HG02678 (cell line): Measurements from ENCODE around the gene ZNF236.
"Not testable (repeated sequence)": the region's sequence is repeated elsewhere in the genome, so short reads cannot be mapped to it uniquely, and the experiment has no call there.

Experiments
- ATAC-seq: cut with Tn5 transposase; IDR thresholded peaks from one replicate; pipeline ENCODE4 v1.9.1; 2021; ENCODE audit warnings: mild to moderate bottlenecking, moderate library complexity; ENCODE audit not compliant: unreplicated experiment

Gene ZNF236

DNA sequence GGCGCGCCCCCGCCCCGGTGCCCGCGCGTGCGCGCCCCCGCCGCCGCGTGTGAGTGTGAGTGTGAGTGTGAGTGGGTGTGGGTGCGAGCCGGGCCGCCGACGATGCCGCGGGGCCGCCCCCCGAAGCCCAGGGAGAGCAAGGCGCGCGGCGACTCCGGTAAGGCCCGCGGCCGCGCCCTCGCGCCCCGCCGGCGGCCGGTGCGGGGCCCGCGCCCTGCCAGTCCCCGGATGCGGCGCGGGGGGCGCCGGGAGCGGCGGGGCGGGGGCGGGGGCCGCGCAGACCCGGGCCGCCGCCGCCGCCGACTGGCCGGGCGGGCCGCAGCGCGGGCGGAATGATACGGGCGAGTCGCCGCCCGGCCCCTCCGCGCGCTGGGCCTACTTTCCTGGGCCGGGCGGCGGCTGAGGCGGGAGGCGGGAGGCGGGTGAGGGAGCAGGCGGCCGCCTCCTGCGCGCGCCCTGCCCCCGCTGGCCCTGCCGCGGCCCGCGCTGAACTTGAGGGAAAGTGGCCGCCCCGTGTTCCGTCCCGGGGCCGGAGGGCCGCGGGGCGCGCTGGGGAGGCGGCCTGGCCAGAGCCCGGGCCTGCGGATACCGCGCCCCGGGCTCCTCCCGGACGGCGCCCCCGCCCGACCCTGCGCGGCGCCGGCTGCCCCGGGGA, at the start of gene ZNF236:
ZNF236 (plus strand) TSS at position 52 of the 655 bp plus-strand sequence; CDS start at position 103, 51 bp downstream.
- ATAC-seq = peak; percentile 45

DNA sequence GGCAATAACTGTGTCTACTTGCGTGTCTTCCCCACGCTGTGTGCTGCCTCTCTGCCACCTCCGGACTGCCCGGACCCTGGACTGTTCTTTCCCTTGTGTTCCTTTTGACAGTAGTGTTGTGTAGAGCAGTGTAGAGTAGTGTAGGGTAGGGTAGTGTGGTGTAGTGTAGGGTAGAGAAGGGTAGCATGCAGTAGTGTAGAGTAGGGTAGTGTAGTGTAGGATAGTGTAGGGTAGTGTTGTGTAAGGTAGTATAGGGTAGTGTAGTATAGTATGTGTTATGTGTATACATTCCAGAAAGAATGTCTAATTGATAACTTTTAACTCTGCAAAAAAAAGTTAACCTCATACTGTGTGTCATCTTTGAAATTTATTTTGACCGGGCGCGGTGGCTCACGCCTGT, 49.7 kb upstream of the ZNF236 start:
- no peak for ATAC-seq

DNA sequence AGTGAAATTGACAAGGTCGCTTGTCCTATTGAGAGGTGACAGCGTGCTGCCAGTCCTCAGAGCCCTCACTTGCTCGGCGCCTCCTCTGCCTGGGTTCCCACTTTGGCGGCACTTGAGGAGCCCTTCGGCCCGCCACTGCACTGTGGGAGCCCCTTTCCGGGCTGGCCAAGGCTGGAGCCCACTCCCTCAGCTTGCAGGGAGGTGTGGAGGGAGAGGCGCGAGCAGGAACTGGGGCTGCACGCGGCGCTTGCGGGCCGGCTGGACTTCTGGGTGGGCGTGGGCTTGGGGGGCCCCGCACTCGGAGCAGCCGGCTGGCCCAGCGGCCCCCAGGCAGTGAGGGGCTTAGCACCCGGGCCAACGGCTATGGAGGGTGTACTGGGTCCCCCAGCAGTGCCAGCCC, 45.3 kb upstream of the ZNF236 start:
- ATAC-seq = not testable (repeated sequence)

DNA sequence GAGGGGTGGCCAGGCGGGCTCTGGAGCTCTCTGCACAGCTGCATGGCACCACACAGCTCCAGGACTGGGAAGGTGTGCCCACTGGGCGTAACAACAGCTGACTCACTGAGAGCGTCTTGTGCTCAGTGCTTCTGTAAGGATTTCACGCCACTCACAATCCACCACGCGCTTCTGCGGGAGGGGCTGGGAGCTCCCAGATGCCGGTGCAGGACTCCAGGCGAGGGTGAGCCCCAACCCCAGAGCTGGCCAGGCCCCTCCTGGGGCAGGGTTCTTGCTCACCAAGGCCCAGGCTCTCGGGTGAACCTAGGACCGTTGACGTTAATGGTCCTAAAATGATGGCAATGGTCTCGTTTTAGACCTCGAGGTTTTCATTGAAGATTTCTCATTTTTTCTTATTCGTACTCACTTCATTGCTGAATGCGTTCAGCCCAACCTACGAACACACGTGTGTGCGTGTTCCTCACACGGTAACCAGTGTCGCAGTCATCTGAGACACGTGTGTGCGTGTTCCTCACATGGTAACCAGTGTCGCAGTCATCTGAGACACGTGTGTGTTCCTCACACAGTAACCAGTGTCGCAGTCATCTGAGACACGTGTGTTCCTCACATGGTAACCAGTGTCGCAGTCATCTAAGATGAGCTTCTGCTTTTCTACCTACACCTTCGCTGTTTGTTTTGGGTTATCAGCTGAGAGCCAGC, 38.4 kb upstream of the ZNF236 start:
- no peak for ATAC-seq

DNA sequence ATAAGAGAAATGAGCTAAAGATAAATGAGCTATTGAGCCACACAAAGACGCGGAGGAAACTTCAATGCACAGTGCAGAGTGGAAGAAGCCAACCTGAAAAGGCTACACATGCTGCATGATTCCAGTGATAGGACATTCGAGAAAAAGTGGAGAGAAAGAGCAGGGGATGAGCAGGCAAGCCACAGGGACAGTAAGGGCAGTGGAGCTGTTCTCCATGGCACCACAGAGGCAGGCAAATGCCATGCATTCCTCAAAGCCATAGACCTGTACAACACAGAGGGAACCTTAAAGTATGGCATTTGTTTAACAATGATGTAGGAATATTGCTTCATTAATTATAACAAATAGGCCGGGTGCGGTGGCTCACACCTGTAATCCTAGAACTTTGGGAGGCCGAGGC, 36.5 kb upstream of the ZNF236 start:
- no peak for ATAC-seq

DNA sequence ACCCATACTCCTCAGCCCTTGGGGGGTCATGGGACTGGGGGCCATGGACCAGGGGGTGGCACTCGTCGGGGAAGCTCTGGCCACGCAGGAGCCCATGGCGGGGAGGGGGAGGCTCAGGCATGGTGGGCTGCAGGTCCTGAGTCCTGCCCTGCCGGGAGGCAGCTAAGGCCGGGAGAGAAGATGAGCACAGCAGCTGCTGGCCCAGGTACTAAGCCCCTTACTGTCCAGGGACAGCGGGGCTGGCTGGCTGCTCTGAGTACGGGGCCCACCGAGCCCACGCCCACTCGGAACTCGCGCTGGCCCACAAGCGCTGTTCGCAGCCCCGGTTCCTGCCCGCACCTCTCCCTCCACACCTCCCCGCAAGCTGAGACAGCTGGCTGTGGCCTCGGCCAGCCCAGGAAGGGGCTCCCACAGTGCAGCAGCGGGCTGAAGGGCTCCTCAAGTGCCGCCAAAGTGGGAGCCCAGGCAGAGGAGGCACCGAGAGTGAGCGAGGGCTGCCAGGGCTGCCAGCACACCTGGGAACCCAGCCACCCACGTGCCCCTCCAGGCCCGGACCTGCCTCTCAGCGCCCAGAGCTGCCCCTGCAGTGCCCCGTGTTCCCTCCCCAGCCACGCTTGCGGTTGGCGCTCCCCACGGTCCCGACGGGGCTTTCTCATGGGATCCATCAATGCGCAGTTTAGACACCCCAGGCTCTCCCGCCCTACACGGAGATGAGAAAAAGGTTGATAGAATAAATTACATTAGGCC, 33.6 kb upstream of the ZNF236 start:
- no peak for ATAC-seq

DNA sequence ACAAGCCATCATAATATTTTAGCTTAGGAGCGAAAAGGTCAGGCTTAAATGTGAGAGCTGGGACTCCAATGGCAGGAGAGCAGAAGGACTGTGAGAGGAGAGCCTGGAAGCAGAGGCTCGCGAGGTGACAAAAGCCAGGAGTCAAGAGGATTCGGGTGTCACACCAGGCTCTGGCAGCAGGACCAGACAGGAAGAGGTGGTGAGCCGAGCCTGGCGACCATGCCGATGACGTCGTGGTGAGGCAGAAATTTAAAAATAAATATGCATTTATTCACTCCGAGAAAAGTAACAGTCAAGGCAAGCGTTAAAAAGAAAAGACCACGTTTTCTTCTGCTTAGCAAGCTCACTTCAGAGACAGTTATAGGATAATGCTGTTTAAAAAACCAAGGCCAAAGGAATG, 31.3 kb upstream of the ZNF236 start:
- ATAC-seq = no peak

DNA sequence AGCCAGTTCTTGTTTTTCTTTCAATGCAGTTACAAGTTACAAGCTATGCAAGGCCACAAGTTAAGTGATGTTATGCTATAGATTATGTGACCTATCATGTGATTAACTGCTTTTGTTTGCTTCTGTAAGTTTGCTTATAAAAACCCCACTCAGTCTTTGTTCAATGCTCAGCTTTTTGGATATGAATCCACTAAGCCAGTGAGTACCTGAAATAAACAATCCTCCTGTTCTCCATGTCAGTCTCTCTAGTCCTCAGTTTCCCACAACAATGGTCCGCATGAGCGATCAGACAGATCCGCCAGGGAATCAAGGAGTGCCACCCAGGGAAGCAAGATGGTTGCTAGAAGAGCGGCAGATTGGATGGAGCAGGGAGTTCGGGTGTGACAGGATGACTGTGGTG, 30.7 kb upstream of the ZNF236 start:
- ATAC-seq = no peak

DNA sequence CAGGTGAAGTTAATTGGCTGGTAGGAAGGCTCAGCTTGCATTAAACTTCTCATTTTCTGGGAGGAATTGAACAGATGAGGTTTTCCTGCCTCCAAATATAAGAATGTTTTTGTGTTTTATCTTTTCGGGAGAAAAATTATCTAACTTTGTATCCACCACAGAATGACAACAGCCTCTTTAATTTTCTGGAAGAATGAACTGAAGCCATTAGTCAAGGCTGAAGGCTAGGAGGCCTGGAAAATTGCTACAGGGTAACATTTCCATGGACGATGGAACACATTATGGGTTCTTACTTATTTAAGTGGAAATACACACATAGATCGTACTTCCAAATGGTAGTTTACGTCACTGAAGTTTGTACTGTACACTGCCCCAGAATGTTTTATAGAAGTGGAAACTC, 28.0 kb upstream of the ZNF236 start:
- no peak for ATAC-seq

DNA sequence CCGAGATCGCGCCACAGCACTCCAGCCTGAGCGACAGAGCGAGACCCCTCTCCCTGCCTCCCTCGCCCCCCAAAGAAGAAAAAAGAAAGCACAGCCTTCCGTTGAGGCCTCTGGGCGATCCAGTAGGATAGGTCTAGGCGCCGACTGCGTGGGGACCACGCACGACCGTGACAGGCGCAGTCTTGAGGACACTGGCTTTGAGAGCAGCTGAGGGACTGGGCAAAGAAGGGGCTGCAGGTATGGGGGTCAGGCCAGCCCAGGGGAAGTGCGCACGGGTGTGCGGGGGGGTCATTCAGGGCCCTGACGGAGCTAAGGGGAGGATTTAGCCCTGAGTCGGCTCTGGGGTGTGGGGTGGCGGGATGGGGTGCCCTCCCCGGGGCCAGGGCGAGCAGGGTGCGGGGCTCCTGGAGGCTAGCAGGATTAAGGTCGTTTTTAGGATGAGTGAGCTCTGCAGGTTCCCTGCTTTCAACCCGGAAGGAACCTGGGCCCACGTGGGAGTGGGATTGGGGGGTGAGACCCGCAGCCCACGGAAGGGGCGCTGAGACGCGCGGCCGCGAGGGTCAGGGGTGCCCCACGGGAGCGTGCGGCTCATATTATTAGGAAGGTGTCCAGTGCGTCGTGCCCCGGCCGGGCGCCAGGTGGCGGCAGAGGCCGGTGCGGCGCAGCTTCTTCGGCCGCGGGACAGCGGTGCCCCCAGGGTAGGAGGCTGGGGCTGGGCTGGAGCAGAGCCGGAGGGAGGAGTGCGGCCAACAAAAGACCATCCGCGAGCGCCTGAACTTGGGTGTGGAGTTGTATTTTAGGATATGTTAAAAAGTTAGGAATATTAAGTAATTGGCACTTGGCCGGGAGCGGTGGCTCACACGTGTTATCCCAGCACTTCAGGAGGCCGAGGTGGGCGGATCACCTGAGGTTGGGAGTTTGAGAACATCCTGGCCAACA, 20.5 kb upstream of the ZNF236 start:
- ATAC-seq = peak; percentile 94

DNA sequence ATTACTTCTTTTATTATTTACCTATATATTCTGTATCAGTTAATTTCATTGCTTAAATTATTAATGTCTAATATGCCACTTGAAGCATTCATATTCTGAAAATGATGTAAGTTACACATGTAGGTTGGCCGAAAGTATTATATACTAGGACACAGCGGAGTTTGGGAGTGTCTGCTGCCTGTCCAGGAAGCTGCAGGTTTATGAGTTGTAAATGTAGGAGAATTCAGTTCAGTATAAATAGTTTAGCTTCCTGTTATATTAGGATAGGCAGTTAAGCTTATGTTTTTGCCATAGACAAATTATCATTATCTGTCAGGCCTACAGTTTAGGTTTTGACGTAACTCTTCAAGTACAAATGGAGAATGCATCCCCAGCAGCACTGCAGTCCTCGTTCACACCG, 18.9 kb upstream of the ZNF236 start:
- ATAC-seq = no peak

DNA sequence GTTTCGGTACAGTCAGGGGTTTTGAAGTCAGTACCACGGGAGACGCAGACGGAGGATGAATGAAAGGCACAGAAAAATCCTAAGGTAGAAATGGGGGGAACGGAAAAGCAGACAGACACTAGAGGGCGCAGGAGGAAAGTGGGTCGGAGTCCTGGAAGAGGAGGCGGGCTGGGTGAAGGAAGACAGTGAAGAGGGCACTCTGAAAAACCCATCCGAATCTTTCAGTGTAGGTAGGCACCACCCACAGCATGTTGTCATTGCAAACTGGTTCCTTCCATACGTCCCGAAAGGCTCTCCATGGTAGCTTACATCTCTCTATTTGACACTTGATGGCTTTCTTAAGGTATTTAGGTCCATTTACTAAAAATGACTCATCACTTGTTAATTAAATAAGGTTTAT, 18.5 kb upstream of the ZNF236 start:
- peak; percentile 69 for ATAC-seq

DNA sequence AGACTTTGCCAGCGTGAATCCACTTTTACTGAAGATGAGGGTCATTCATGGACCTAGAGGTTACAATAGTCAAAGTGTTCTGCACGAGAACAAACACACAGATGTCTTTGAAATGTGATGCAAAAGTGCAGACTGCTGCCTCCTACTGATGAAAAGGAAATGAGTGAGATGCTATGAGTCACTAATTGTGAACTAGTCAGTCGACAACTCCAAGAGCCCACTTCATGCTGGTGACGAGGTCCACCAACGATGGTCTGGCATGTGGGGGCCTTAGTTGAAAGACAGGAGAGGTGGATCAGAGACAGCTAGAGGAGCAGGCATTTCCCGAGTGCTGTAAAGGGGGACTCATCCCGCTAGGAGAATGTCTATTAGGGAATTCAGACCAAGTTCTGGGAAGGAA, 17.1 kb upstream of the ZNF236 start:
- no peak for ATAC-seq

DNA sequence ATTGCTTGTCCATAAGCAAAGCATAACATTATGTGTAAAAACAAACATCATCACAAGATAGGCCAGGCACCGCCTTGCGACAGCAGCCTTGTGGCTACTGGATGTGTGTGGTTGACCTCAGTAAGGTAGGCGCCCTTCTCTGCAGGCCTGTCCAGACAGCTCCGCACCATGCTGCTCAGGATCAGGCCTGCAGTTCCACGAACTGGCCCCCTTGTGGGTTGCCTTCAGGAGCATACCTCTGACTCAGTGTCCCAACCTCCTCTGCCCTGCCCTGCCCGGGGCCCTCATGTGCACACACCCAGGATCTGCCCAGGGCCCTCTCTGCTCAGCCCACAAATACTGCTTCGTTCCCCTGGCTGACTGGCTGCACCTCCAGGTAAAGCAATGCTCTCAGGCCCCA, 16.1 kb upstream of the ZNF236 start:
- no peak for ATAC-seq

DNA sequence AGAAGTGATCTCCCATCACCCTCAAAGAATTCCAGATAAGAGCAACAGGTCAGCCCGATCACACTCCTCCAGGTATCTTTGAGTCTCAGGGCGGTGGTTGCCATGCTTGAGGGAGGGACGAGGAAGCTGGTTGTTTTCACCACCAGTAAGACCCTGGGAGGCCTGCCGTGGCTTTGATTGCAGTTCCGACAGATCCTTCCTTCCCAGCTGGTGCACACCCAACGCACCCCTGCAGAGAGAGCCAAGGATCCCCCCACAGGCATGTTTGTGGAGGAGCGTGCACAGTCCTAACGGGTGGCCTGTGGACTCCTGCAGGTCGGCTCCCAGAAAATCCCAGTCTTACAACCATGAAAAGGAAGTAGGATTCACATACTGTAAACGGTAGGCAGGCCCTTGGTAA, 13.8 kb upstream of the ZNF236 start:
- no peak for ATAC-seq

DNA sequence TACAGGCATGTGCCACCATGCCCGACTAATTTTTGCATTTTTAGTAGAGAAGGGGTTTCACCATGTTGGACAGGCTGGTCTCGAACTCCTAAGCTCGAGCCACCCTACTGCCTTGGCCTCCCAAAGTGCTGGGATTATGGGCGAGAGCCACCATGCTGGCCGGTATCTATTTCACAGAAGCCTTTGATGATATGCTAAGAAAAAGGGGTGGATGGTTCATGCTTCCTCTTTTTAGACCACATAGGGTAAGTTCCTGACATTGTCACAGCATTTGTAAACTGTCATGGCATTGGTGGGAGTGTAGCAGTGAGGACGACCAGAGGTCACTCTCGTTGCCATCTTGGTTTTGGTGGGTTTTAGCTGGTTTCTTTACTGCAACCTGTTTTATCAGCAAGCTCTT, 10.8 kb upstream of the ZNF236 start:
- peak; percentile 83 for ATAC-seq

DNA sequence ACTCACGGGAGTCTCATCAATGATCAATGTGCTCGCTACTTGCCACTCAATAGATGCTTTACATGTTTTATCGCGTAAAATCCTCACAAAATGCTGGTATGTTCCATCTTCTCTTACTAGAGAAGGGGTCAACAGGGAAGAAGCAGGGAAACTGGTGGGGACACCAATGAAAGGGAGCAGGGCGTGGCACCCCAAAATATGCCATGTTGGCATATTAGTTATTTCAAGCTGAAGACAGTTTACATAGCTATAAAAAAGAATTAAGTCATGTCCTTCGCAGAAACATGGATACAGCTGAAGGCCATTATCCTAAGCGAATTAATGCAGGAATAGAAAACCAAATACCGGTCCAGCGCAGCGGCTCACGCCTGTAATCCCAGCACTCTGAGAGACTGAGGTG, 8.1 kb upstream of the ZNF236 start:
- ATAC-seq = no peak

DNA sequence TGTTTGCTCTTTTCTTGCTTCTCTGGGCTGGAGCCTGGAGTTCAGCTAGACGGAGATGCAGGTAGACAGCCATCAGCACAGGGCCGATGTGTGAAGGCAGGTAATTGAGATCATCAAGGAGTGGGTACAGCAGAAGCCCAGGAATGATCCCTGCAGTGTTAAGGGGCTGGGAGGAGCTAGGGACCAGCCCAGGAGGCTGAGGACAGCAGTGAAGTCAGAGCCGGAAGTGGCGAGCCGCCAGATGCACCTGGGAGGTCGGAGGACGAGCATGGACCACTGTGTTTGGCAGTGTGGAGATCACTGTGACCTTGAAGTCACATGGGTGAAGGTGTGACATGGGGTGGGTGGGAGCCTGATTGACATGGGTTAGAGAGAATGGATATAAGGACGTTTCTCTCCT, 6.2 kb upstream of the ZNF236 start:
- no peak for ATAC-seq

DNA sequence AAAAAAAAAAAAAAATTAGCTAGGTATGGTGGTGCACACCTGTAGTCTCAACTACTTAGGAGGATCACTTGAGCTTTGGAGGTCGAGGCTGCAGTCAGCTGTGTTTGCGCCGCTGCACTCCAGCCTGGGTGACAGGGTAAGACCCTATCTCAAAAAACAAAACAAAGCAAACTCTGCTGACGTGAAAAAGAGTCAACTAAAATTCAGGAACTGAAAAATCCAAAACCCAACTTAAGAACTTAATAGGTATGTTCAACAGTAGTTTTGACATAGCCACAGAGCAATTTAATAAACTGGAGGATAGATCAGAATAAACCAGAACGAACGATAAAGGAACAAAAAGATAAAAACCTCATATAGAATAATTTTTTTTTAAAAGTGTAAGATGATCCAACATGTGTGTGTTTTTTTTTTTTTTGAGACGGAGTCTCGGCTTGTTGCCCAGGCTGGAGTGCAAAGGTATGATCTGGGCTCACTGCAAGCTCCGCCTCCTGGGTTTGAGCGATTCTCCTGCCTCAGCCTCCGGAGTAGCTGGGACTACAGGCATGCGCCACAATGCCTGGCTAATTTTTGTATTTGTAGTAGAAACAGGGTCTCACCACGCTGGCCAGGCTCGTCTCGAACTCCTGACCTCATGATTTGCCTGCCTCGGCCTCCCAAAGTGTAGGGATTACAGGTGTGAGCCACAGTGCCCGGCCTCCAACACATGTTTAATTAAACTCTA, 4.3 kb upstream of the ZNF236 start:
- ATAC-seq = no peak

DNA sequence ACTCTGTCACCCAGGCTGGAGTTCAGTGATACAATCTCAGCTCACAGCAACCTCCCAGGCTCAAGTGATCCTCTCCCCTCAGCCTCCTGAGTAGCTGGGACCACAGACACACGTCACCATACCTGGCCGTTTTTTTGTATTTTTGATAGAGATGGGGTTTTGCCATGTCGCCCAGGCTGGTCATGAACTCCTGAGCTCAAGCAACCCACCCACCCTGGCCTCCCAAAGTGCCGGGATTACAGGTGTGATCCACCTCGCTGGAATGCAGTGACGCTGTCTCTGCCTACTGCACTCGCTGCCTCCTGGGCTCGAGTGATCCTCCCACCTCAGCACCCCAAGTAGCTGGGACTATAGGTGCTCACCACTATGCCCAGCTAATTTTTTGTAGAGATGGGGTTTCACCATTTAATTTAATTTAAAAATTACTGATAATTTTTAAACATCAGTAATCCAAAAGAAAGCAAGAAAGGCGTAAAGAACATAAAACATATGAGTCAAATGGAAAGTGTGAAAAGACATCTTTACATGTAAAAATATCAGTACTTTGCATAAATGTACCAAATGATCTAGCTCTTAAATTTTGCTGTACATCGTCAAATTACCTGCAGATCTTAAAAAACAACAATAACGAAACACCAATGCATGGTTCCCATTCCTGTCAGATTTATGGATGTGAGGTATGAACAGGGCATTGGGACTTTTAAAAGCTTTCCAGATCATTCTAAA, 2.8 kb upstream of the ZNF236 start:
- no peak for ATAC-seq
